Keratinocyte (primary cell): Measurements from ENCODE around the gene GMPR2. TPM values are rescaled to one million over a fixed set of nuclear protein-coding genes. Genes with fewer than 3 reads are reported as not detected.

Source experiments
- DNase-seq: peaks from one replicate; pipeline ENCODE4 v3.0.0-alpha.2; 2011; ENCODE audit warnings: low read depth, missing footprints, low spot score
- FAIRE-seq: peaks from 2 replicates; lab custom pipeline; 2011; peaks lifted over from hg19 to GRCh38; lab: Jason Lieb, UNC
- H2AFZ ChIP-seq: 2 replicates; pipeline ENCODE4 v1.6.0; 2012; ENCODE audit warnings: low read length, control low read depth, inconsistent platforms; ENCODE audit not compliant: control insufficient read depth
- H3K27ac ChIP-seq: 2 replicates; pipeline ENCODE4 v1.5.1; 2011; ENCODE audit warnings: low read length; ENCODE audit not compliant: control insufficient read depth, insufficient read depth
- H3K27me3 ChIP-seq: 3 replicates; pipeline ENCODE4 v1.6.0; 2011; ENCODE audit warnings: low read length; ENCODE audit not compliant: control insufficient read depth, insufficient read depth; ENCODE audit errors: extremely low read depth
- H3K36me3 ChIP-seq, 2 experiments: 2 replicates in 1 of 2; 3 replicates in 1 of 2; pipeline ENCODE4 v1.5.1; 2011; ENCODE audit warnings: low read length in 2 of 2, mild to moderate bottlenecking in 1 of 2; ENCODE audit not compliant: control insufficient read depth in 2 of 2, insufficient read depth in 2 of 2; ENCODE audit errors: extremely low read depth in 1 of 2
- H3K4me1 ChIP-seq: 3 replicates; pipeline ENCODE4 v1.5.1; 2011; ENCODE audit warnings: low read length; ENCODE audit not compliant: control insufficient read depth, insufficient read depth; ENCODE audit errors: extremely low read depth
- H3K4me2 ChIP-seq: 3 replicates; pipeline ENCODE4 v1.6.0; 2011; ENCODE audit warnings: low read depth, low read length; ENCODE audit not compliant: control insufficient read depth, insufficient read depth; ENCODE audit errors: extremely low read depth
- H3K4me3 ChIP-seq, 3 experiments: fragments of 200-600 bp in 1 of 3; sonication (generic) in 1 of 3; 2 replicates in 2 of 3; 3 replicates in 1 of 3; pipeline ENCODE4 v1.5.1; 2011 to 2016; ENCODE audit warnings: low read length in 3 of 3, mild to moderate bottlenecking in 3 of 3, control low read depth in 2 of 3, inconsistent platforms in 1 of 3, low read depth in 1 of 3, mixed read lengths in 1 of 3, mixed run types in 1 of 3, moderate library complexity in 1 of 3; ENCODE audit not compliant: control insufficient read depth in 2 of 3, insufficient read depth in 2 of 3; ENCODE audit errors: extremely low read depth in 1 of 3
- H3K79me2 ChIP-seq: 2 replicates; pipeline ENCODE4 v1.6.0; 2012; ENCODE audit warnings: low read length; ENCODE audit not compliant: control insufficient read depth, insufficient read depth
- H3K9ac ChIP-seq: 3 replicates; pipeline ENCODE4 v1.6.0; 2011; ENCODE audit warnings: low read length; ENCODE audit not compliant: control insufficient read depth, insufficient read depth; ENCODE audit errors: extremely low read depth
- H3K9me1 ChIP-seq: 3 replicates; pipeline ENCODE4 v1.6.0; 2011; ENCODE audit warnings: low read length; ENCODE audit not compliant: control insufficient read depth, insufficient read depth; ENCODE audit errors: extremely low read depth
- H3K9me3 ChIP-seq: 2 replicates; pipeline ENCODE4 v1.5.1; 2012; ENCODE audit warnings: low read depth, low read length; ENCODE audit not compliant: control insufficient read depth
- H4K20me1 ChIP-seq: 3 replicates; pipeline ENCODE4 v1.6.0; 2011; ENCODE audit warnings: low read length; ENCODE audit not compliant: control insufficient read depth, insufficient read depth; ENCODE audit errors: extremely low read depth
- EZH2 ChIP-seq: IDR thresholded peaks from one replicate; pipeline ENCODE4 v1.6.1; 2012; ENCODE audit warnings: inconsistent platforms, mild to moderate bottlenecking, low read length, moderate library complexity
- dilution Hi-C: fragments of 300-500 bp; cut with MboI; formaldehyde crosslinking; loops from one replicate; pipeline ENCODE4 v1.7.0; 2020; ENCODE audit warnings: low sequenced_read_pairs; ENCODE audit not compliant: extremely low pct_ligation_motif_present
- polyA plus RNA-seq, 5 experiments: library from polyadenylated mRNA; depleted of rRNA in 3 of 5; stranded (reverse) in 3 of 5; stranded (forward) in 1 of 5; unstranded in 1 of 5; fragments of >200 nt; gene quantifications; 1 replicate in 1 of 5; 2 replicates in 3 of 5; 3 replicates in 1 of 5; pipeline versions ENCODE4 v1.2.1 to v1.2.3, GENCODE V29; 2011 to 2012; ENCODE audit warnings: missing spikeins in 2 of 5, low read depth in 1 of 5, low replicate concordance in 1 of 5
- TF ChIP-seq, protein P1 (sequence below), 3 experiments: IDR thresholded peaks in 1 of 3; conservative IDR thresholded peaks in 1 of 3; optimal IDR thresholded peaks in 1 of 3; 2 replicates in 2 of 3; 3 replicates in 1 of 3; pipeline versions ENCODE3 to v1.5.1; 2011; ENCODE audit warnings: low read length in 3 of 3, mild to moderate bottlenecking in 3 of 3, moderate library complexity in 2 of 3, control low read depth in 1 of 3, inconsistent platforms in 1 of 3; ENCODE audit not compliant: insufficient read depth in 2 of 3; ENCODE audit errors: extremely low read depth in 1 of 3

The GMPR2 gene
- polyA plus RNA-seq, 1 donor (not counting 4 experiments of a cell fraction or from before 2014, with no cell fraction given) = 84.6 TPM

- Histone ChIP-seq H3K4me3 (no peak overlapping the region), H4K20me1 (peaks cover 4% of the 10 kb centered on the region), H3K9ac (no peak overlapping the region), H3K27me3 (no peaks in the 10 kb centered on the region), H3K9me1 (no peaks in the 10 kb centered on the region), H3K27ac (no peak overlapping the region), H3K36me3 (peaks cover 30 to 40% of the 10 kb centered on the region in 2 experiments), H3K79me2 (peaks cover 42% of the 10 kb centered on the region), H3K4me1 (peaks cover 23% of the 10 kb centered on the region), H2AFZ (no peak overlapping the region), H3K9me3 (no peaks in the 10 kb centered on the region), H3K4me2 (no peak overlapping the region)
- no peak for FAIRE-seq
- TF ChIP-seq, protein P1, sequence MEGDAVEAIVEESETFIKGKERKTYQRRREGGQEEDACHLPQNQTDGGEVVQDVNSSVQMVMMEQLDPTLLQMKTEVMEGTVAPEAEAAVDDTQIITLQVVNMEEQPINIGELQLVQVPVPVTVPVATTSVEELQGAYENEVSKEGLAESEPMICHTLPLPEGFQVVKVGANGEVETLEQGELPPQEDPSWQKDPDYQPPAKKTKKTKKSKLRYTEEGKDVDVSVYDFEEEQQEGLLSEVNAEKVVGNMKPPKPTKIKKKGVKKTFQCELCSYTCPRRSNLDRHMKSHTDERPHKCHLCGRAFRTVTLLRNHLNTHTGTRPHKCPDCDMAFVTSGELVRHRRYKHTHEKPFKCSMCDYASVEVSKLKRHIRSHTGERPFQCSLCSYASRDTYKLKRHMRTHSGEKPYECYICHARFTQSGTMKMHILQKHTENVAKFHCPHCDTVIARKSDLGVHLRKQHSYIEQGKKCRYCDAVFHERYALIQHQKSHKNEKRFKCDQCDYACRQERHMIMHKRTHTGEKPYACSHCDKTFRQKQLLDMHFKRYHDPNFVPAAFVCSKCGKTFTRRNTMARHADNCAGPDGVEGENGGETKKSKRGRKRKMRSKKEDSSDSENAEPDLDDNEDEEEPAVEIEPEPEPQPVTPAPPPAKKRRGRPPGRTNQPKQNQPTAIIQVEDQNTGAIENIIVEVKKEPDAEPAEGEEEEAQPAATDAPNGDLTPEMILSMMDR (optimal IDR thresholded peaks at IDR 0.05 in 1 of 3, IDR thresholded peaks at IDR 0.05 in 1 of 3, conservative IDR thresholded peaks at IDR 0.05 in 1 of 3; ENCODE audit: extremely low read depth in 1 of 3, insufficient read depth in 2 of 3, low read length in 3 of 3) = no peak
- TF ChIP-seq EZH2 = no peak
- DNase-seq = no peak
- dilution Hi-C loops = no loop called here
Observed at GRCh38 chr14:24190416-24190815, 42.3 kb upstream of the GMPR2 start.

- FAIRE-seq (no peak), DNase-seq (no peak)
- H3K27ac ChIP-seq = no peak overlapping the region
- H3K4me2 ChIP-seq = no peak overlapping the region
- dilution Hi-C loops = no loop called here
- no peaks in the 10 kb centered on the region for H3K9me1 ChIP-seq
- H2AFZ ChIP-seq = no peak overlapping the region
- H3K9me3 ChIP-seq = no peaks in the 10 kb centered on the region
- H3K27me3 ChIP-seq = no peaks in the 10 kb centered on the region
- no peaks in the 10 kb centered on the region for H4K20me1 ChIP-seq
- H3K4me1 ChIP-seq = peaks cover 22% of the 10 kb centered on the region
- H3K9ac ChIP-seq = no peak overlapping the region
- H3K79me2 ChIP-seq = peaks cover 47% of the 10 kb centered on the region
- TF ChIP-seq, protein P1 (optimal IDR thresholded peaks at IDR 0.05 in 1 of 3, IDR thresholded peaks at IDR 0.05 in 1 of 3, conservative IDR thresholded peaks at IDR 0.05 in 1 of 3; ENCODE audit: extremely low read depth in 1 of 3, insufficient read depth in 2 of 3, low read length in 3 of 3) = no peak
- no peak for TF ChIP-seq EZH2
- no peak overlapping the region for H3K4me3 ChIP-seq
- H3K36me3 ChIP-seq = peaks cover 15 to 21% of the 10 kb centered on the region in 2 experiments
Observed at GRCh38 chr14:24192933-24193332, 39.8 kb upstream of the GMPR2 start.
